MCF 10A (cell line): ENCODE data around the gene NAV3. TPM values are rescaled to one million over a fixed set of nuclear protein-coding genes. Genes with fewer than 3 reads are reported as not detected.

ENCODE experiments used
- BruUV-seq: library from RNA; stranded (reverse); fragments of 400-500 nt; replicated peaks from 2 replicates; lab custom pipeline; 2021; lab: Mats Ljungman, UMichigan
- CTCF ChIA-PET: fragments of 300-600 bp; sonication (Branson Sonifier 250); formaldehyde crosslinking; extraction: SDS; loops from one replicate; lab custom pipeline; 2021; ENCODE audit warnings: antibody characterized with exemption, inconsistent platforms; lab: Yijun Ruan, JAX
- POLR2A ChIA-PET: fragments of 300-600, 350-650 bp; sonication (Branson Sonifier 250); formaldehyde crosslinking; extraction: SDS; loops from one replicate; lab custom pipeline; 2020; ENCODE audit warnings: antibody characterized with exemption, inconsistent platforms; lab: Yijun Ruan, JAX
- DNase-seq: peaks from one replicate; pipeline ENCODE4 v3.0.0-alpha.2; 2018; ENCODE audit not compliant: unreplicated experiment
- H3K27ac Mint-ChIP-seq: one replicate; pipeline ENCODE4 v1.8.0; 2022; ENCODE audit warnings: mild to moderate bottlenecking, low read depth, mixed read lengths; ENCODE audit not compliant: unreplicated experiment
- H3K27me3 Mint-ChIP-seq: one replicate; pipeline ENCODE4 v1.8.0; 2022; ENCODE audit warnings: mixed read lengths; ENCODE audit not compliant: insufficient read depth, unreplicated experiment
- H3K36me3 Mint-ChIP-seq: one replicate; pipeline ENCODE4 v1.8.0; 2022; ENCODE audit warnings: mild to moderate bottlenecking, moderate library complexity, mixed read lengths; ENCODE audit not compliant: insufficient read depth, unreplicated experiment
- H3K4me1 Mint-ChIP-seq: one replicate; pipeline ENCODE4 v1.8.0; 2022; ENCODE audit warnings: mixed read lengths; ENCODE audit not compliant: insufficient read depth, unreplicated experiment
- H3K4me3 Mint-ChIP-seq: one replicate; pipeline ENCODE4 v1.8.0; 2022; ENCODE audit warnings: mild to moderate bottlenecking, moderate library complexity, mixed read lengths; ENCODE audit not compliant: unreplicated experiment
- H3K9me3 Mint-ChIP-seq: one replicate; pipeline ENCODE4 v1.8.0; 2022; ENCODE audit warnings: mixed read lengths; ENCODE audit not compliant: unreplicated experiment
- CTCF ChIP-seq: fragments of 200-600 bp; IDR thresholded peaks from one replicate; pipeline ENCODE4 v1.8.0; 2022; ENCODE audit warnings: antibody characterized with exemption, mild to moderate bottlenecking; ENCODE audit not compliant: unreplicated experiment
- intact Hi-C: fragments of 100-400 bp; cut with micrococcal nuclease; formaldehyde crosslinking; loops from 2 replicates; pipeline ENCODE4 v1.14.1; 2022
- total RNA-seq: library from RNA; stranded (reverse); gene quantifications from 2 replicates; pipeline ENCODE4 v1.2.3, GENCODE V29; 2022

NAV3 gene
- total RNA-seq, 1 experiment from 2014 or later, result 7.1 TPM

GRCh38 chr12:77861317-77861716 lies 30.6 kb downstream of the NAV3 start:
- TF ChIP-seq CTCF, result no peak
- H3K27ac Mint-ChIP-seq, result no peak overlapping the region
- no peaks in the 10 kb centered on the region for H3K36me3 Mint-ChIP-seq
- no peaks in the 10 kb centered on the region for H3K9me3 Mint-ChIP-seq
- H3K4me1 Mint-ChIP-seq, result peaks cover 6% of the 10 kb centered on the region
- ChIA-PET POLR2A (no interaction called here), CTCF (no interaction called here)
- no TSS peak for BruUV-seq
- no peak overlapping the region for H3K4me3 Mint-ChIP-seq
- DNase-seq, result no peak
- intact Hi-C loops, result no loop called here
- no peaks in the 10 kb centered on the region for H3K27me3 Mint-ChIP-seq

- no peaks in the 10 kb centered on the region for H3K27me3 Mint-ChIP-seq
- intact Hi-C loops, result no loop called here
- ChIA-PET CTCF (no interaction called here), POLR2A (no interaction called here)
- peaks cover 6% of the 10 kb centered on the region for H3K4me1 Mint-ChIP-seq
- no peak for DNase-seq
- no peak for TF ChIP-seq CTCF
- no peaks in the 10 kb centered on the region for H3K36me3 Mint-ChIP-seq
- no peak overlapping the region for H3K4me3 Mint-ChIP-seq
- BruUV-seq, result no TSS peak
- no peak overlapping the region for H3K27ac Mint-ChIP-seq
- peaks cover under 1% of the 10 kb centered on the region for H3K9me3 Mint-ChIP-seq
Observed at GRCh38 chr12:77865178-77865577, 34.5 kb downstream of the NAV3 start.

- intact Hi-C loops, result no loop called here
- ChIA-PET CTCF (interaction anchor here (0.5 kb wide), 1 partner anchor 67 kb away, joined by 4 read pairs; no protein-coding TSS in a partner anchor), POLR2A (no interaction called here)
- H3K36me3 Mint-ChIP-seq, result no peaks in the 10 kb centered on the region
- H3K27me3 Mint-ChIP-seq, result no peaks in the 10 kb centered on the region
- BruUV-seq, result no TSS peak
- H3K4me3 Mint-ChIP-seq, result no peak overlapping the region
- no peak for DNase-seq
- no peaks in the 10 kb centered on the region for H3K4me1 Mint-ChIP-seq
- no peak overlapping the region for H3K27ac Mint-ChIP-seq
- no peak for TF ChIP-seq CTCF
- H3K9me3 Mint-ChIP-seq, result no peaks in the 10 kb centered on the region
Observed at GRCh38 chr12:77878901-77879300, 48.2 kb downstream of the NAV3 start.

- Mint-ChIP-seq H3K4me3 (no peak overlapping the region), H3K36me3 (no peaks in the 10 kb centered on the region), H3K9me3 (no peaks in the 10 kb centered on the region), H3K27me3 (no peaks in the 10 kb centered on the region), H3K4me1 (no peaks in the 10 kb centered on the region), H3K27ac (no peak overlapping the region)
- no TSS peak for BruUV-seq
- TF ChIP-seq CTCF, result no peak
- ChIA-PET POLR2A (no interaction called here), CTCF (no interaction called here)
- DNase-seq, result no peak
- intact Hi-C loops, result no loop called here
Observed at GRCh38 chr12:77882709-77883108, 52.0 kb downstream of the NAV3 start.
